T-helper 2 cell treated with Interferon-gamma antibody and Interleukin-4, amounts not matched to agents 100 ng/mL and 5 ng/mL, for 36 hours (primary cell): ENCODE measurements around the gene COL5A3. TPM values are rescaled to one million over a fixed set of nuclear protein-coding genes. Genes with fewer than 3 reads are reported as not detected.

ENCODE experiments used
- intact Hi-C: fragments of 100-400 bp; cut with micrococcal nuclease; formaldehyde crosslinking; loops from one replicate; pipeline ENCODE4 v1.15.1; 2023
- total RNA-seq: library from RNA; stranded (reverse); gene quantifications from 2 replicates; pipeline ENCODE4 v1.2.3, GENCODE V29; 2022

COL5A3 gene
- total RNA-seq, 1 donor from 2014 or later = not detected

GRCh38 chr19:10011974-10012373 lies 1.7 kb upstream of the COL5A3 start:
- intact Hi-C loops = no loop called here

DNA sequence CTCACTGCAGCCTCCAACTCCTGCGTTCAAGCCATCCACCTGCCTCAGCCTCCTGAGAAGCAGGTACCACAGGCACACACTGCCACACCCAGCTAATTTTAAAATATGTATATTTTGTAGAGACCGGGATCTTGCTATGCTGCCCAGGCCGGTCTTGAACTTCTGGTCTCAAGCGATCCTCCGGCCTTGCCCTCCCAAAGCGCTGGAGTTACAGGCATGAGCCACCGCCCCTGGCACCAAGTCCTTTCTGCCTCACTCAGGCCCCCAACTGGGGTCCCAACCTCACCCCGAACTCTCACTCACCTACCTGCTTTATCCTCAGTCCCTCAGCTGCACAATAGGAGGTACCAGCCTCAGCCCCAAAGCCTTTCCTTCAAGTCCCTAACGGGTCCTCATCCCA lies 635 bp upstream of the COL5A3 start:
- intact Hi-C loops = no loop called here

GRCh38 chr19:10009714-10010224 lies 535 bp downstream of the COL5A3 start:
- intact Hi-C loops = no loop called here

- intact Hi-C loops = no loop called here
Measured at GRCh38 chr19:10008184-10008765, 2.0 kb downstream of the COL5A3 start.

GRCh38 chr19:10007371-10008183 lies 2.7 kb downstream of the COL5A3 start:
- intact Hi-C loops = no loop called here

DNA sequence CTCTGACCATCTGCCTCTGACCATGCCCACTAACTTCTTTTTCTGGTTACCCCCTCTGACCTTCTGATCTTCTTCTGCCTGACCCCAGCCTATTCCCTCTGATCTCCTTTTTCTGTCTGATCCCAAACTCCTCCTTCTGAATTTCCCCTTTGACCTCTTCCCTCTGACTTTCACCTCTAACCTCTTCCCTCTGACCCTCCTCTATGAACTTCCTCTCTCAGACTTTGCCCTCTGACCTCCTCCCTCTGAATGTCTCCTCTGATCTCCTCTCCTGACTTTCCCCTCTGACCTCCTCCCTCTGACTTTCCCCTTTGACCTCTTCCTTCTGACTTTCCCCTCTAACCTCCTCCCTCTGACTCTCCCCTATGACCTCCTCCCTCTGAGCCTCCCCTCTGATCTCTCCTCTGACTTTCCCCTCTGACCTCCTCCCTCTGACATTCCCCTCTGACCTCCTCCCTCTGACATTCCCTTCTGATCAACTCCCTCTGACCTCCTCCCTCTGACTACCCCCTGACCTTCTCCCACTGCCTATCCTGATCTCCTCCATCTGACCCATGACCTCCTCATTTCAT lies 3.5 kb downstream of the COL5A3 start:
- intact Hi-C loops = no loop called here

GRCh38 chr19:10006335-10006708 lies 4.0 kb downstream of the COL5A3 start:
- intact Hi-C loops = no loop called here

DNA sequence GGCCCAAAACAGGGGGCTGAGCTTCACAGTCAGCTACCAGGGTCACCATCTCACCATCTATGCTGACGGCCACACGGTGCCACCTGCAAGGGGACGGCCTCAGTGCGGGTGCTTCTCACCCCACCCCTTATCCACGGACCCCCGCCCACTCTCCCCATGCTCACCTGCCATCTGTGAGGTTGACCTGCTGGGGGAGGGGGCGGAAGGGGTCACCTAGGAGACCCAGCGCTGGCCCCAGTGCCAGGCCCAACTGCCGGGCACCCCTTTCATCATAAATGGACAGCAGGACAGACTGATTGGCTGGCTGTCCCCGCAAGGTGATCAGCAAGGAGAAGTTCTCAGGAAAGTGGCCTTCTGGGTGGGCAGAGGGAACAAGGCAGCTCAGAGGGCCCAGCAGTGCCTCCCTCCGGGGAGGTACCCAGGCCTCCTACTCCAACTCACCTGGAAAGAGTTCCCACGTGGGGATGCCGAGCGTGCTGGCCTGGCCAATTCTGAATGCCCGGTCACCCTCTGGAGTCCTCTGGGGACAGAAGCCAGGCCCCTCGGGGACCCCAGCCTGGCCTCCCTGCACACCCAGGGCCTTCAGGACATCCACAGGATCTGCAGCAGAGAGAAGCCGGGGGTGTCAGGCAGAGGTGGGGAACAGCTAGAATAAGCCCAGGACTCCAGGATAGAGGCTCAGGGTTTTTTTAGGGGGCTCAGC lies 4.5 kb downstream of the COL5A3 start:
- intact Hi-C loops = no loop called here

DNA sequence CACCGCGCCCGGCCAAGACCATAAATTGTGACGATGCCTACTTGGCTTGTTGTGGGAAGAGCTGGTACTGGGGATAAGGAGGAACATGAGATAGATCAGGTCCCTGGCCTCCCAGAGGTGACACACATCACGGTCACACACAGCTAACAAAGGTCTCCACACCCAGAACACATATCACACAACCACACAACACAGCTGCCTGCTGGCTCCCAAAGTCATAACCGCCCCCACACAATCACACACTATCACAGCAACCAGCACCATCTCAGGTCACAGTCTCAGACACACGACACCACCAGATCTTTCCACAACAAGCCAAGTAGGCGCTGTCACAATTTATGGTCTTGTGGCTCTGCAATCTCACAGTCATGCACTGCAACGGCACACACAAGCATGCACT lies 5.7 kb downstream of the COL5A3 start:
- intact Hi-C loops = no loop called here

- intact Hi-C loops = no loop called here
Measured at GRCh38 chr19:10003271-10003670, 7.0 kb downstream of the COL5A3 start.

DNA sequence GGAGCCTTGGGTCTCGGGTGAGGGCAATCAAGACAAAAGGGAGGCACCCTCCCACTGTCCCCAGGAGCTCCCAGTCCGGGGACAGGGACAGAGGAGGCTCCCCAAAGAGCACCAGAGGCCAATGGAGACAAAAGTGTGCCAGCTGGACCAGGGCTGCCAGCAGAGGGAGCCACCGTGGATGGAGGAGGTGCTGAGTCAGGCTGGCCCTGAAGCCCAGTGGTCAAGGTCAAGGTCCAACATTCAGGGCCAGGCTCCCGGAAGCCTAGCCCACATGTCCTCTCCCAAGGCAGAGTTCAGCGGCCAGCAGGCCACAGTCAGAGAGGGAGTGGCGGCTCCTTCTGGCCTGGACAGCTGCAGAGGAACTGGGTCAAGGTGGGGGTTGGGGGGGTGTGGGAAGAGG lies 8.4 kb downstream of the COL5A3 start:
- intact Hi-C loops = no loop called here

DNA sequence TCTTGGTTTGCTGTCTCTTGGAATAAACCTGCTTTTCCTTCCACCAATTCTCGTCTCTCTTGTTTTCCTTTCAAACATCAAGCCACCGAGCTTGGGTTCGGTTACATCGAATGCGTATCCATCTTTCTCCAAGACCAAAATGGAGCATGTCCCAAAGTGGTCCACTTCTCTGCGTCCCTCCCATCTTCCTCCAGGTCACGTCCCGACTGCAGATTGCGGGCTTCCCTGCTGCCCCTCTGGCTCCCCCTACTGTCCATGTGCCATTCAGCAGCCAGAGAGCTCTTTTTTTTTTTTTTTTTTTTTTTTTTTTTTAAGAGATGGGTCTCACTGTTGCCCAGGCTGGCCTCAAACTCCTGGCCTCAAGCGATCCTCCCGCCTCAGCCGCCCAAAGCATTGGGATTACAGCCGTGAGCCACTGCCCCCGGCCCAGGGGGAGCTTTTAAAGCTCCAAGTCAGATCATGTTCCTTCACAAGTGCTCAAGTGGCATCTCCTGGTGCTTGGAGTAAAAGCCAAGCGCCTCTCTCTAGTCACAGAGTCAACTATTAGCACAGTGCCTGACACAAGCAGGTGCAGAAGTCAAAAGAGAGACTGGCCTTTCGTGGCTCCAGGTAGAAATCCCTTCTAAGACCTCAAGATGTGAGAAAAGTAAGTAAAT lies 10.0 kb downstream of the COL5A3 start:
- intact Hi-C loops = no loop called here

GRCh38 chr19:9996541-9996940 lies 13.8 kb downstream of the COL5A3 start:
- intact Hi-C loops = no loop called here

GRCh38 chr19:9995999-9996398 lies 14.3 kb downstream of the COL5A3 start:
- intact Hi-C loops = no loop called here

- intact Hi-C loops = no loop called here
Measured at GRCh38 chr19:9995084-9995483, 15.2 kb downstream of the COL5A3 start.

DNA sequence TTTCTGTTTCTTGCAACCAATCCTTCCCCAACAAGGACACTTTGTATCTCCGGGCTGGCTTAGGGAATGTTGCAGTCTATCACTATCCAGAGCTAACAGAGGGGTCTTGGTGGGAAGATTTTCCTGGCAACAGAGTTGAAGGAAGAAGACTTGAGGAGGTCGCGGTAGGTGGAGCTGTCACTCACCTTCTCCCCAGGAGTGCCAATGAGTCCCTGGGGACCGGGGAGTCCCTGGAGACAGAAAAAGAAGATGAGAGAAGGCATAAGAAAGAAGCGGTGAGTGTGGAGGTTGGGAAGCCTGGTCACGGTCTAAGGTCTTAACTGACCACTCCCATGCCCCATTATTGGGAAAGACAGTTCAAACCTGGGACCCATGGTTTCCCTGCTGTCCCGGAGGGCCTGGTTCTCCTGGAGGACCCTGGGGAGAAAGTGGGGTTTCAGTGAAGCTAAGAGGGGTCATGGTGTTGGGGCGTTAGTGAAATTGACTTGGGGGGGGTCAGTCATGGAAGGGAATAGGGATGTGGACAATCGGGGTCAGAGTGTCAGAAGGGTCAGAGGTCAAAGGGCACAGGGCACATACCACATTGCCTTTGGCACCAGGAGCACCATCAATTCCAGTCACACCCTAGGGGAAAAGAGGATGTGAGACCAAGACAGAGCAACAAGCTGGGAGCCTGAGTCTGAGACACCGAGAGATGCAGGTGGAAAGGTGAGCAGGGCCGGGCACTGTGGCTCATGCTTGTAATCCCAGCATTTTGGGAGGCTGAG lies 18.7 kb downstream of the COL5A3 start:
- intact Hi-C loops = no loop called here

- intact Hi-C loops = no loop called here
Measured at GRCh38 chr19:9989504-9989903, 20.8 kb downstream of the COL5A3 start.

DNA sequence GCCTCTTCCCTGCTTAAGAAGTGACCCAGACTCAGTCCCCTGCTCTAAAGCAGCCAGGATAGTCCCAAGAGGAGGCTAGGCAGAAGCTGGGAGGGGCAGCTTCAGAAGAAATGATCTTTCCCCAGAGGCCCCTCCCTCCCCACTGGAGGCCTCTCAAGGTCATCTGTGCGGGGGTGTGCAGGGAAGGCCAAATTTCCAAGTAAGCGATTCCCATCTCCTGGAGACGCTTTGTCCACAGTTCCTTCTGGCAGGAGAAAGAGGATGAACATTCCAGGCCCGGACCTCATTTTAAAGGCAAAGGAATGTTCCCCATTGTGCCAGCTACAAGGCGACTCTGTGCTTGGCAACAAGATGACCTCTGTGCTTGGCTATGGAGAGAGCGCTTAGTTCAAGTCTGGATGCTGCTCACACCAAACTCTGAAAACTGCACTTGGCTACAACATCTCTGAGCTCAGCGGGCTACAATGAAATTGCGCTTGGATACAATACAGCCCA lies 23.5 kb downstream of the COL5A3 start:
- intact Hi-C loops = no loop called here

- intact Hi-C loops = no loop called here
Measured at GRCh38 chr19:9981406-9982260, 28.7 kb downstream of the COL5A3 start.

DNA sequence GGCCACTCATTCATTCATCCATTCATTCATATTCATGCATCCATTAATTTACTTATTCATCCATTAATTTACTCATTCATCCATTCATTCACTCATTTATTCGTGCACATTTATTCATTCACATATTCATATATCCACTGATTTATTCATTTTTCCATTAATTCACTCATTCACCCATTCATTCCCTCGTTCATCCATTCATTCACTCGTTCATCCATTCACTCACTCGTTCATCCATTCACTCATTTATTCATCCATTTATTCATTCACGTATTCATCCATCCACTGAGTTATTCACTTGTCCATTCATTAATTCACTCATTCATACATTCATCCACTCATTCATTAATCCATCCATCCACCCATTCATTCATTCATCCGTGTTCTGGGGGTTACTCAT lies 38.2 kb downstream of the COL5A3 start:
- intact Hi-C loops = no loop called here
